Vagina (tissue), 2 donors: ENCODE results near the gene TNS4.

ENCODE experiments used
- CTCF ChIP-seq, 3 experiments: fragments of 450-650 bp in 2 of 3; fragments of 200-600 bp in 1 of 3; sonication (generic) in 1 of 3; IDR thresholded peaks; one replicate each; pipeline ENCODE4 v1.5.1; 2017 to 2019; ENCODE audit warnings: antibody characterized with exemption in 3 of 3, mild to moderate bottlenecking in 2 of 3, moderate library complexity in 2 of 3
- POLR2A ChIP-seq, 2 donors: fragments of 450-650 bp; IDR thresholded peaks; one replicate each; pipeline ENCODE4 v1.6.1; 2017; ENCODE audit warnings: antibody characterized with exemption in 2 of 2, mild to moderate bottlenecking in 2 of 2, moderate library complexity in 2 of 2
- POLR2AphosphoS5 ChIP-seq, 2 donors: sonication (generic); formaldehyde crosslinking; IDR thresholded peaks; one replicate each; pipeline ENCODE4 v1.9.0; 2017; ENCODE audit warnings: antibody characterized with exemption in 2 of 2, mild to moderate bottlenecking in 2 of 2, low read depth in 1 of 2; ENCODE audit not compliant: insufficient read depth in 1 of 2

DNA sequence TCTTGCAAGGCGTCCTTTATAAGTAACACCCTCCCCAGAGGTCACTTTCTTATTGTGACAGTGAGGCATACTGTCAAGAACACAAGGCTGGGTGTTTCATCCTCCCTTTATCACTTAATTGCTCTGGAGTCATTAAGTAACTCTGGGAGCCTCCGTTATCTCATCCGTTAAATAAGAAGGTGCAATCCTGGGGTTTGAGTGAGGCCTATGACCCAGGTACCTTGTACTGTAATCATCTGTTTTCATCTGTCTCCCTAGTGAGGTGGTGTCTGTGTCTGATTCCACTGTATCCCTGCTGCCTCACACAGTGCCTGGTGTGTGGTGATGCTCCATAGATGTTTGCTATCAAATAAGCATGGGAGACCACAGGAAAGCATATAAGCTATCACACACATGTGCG lies 17.7 kb downstream of the TNS4 start:
- TF ChIP-seq POLR2AphosphoS5 (IDR thresholded peaks at IDR 0.05; ENCODE audit: insufficient read depth in 1 of 2, low read depth in 1 of 2) (no peak), POLR2A (IDR thresholded peaks at IDR 0.05) (no peak), CTCF (IDR thresholded peaks at IDR 0.05) (no peak)
